ENCODE results near the gene DNAH5. TPM values are rescaled to one million over a fixed set of nuclear protein-coding genes. Genes with fewer than 3 reads are reported as not detected.

Gene DNAH5
- total and polyA plus RNA-seq, 2 of the 8 experiments (the other 6 are each of a cell fraction or from before 2014, with no cell fraction given), result 0.30 to 0.73 TPM

- CTCF ChIA-PET (ENCODE audit: partially characterized antibody), result interaction anchor here (0.7 to 1.4 kb wide), 5 partner anchors 123 to 620 kb away, joined by 3 to 4 read pairs (median 4); no protein-coding TSS in a partner anchor
- no peak overlapping the region for H2AK5ac ChIP-seq (ENCODE audit: low read depth, low read length)
- no peak overlapping the region for H3K18ac ChIP-seq (ENCODE audit: extremely low read depth, low read length)
- H3K27me3 ChIP-seq (replicated peaks in 1 of 4; ENCODE audit: control insufficient read depth in 3 of 4, extremely low read depth in 1 of 4, insufficient read depth in 3 of 4, low read length in 3 of 4), result no peaks in the 10 kb centered on the region
- no peak for FAIRE-seq
- TF ChIP-seq KDM4A (IDR thresholded peaks at IDR 0.05; ENCODE audit: low read depth, low read length, severe bottlenecking) (no peak), CTCF (IDR thresholded peaks at IDR 0.05; ENCODE audit: control extremely low read depth in 1 of 3, insufficient read depth in 1 of 3, low read depth in 1 of 3, low read length in 3 of 3) (peak in 1 of 3 experiments; percentile 21; a peak in 1 of 4 replicates)
- H3K14ac ChIP-seq (ENCODE audit: insufficient read length), result no peak overlapping the region
- H3K9ac ChIP-seq (replicated peaks in 1 of 4; ENCODE audit: extremely low read depth in 1 of 4, low read depth in 3 of 4, low read length in 3 of 4), result no peak overlapping the region
- no peak overlapping the region for H3K4me2 ChIP-seq (ENCODE audit: insufficient read depth in 1 of 2, low read depth in 2 of 2, low read length in 2 of 2)
- no peak overlapping the region for H3K4me3 ChIP-seq (ENCODE audit: extremely low read depth in 1 of 4, insufficient read depth in 2 of 4, low read depth in 3 of 4, low read length in 4 of 4)
- H4K20me1 ChIP-seq (replicated peaks in 1 of 2; ENCODE audit: control insufficient read depth in 1 of 2, insufficient read depth in 2 of 2, low read length in 2 of 2), result no peaks in the 10 kb centered on the region
- H2BK15ac ChIP-seq (ENCODE audit: low read length), result no peak overlapping the region
- no peak overlapping the region for H4K91ac ChIP-seq (replicated peaks; ENCODE audit: insufficient read length, low read length)
- no peak overlapping the region for H3K27ac ChIP-seq (ENCODE audit: low read depth, low read length)
- H2BK20ac ChIP-seq (ENCODE audit: low read length), result no peak overlapping the region
- no peaks in the 10 kb centered on the region for H3K79me2 ChIP-seq (ENCODE audit: control insufficient read depth in 1 of 2, insufficient read depth in 2 of 2, low read length in 2 of 2)
- no peak overlapping the region for H2AFZ ChIP-seq (ENCODE audit: low read length)
- H3K23ac ChIP-seq (ENCODE audit: insufficient read length), result no peak overlapping the region
- H4K5ac ChIP-seq (ENCODE audit: insufficient read length, low read depth, low read length), result no peak overlapping the region
- H3K79me1 ChIP-seq (ENCODE audit: low read depth, low read length), result no peaks in the 10 kb centered on the region
- POLR2A ChIA-PET (ENCODE audit: partially characterized antibody), result no interaction called here
- H3K23me2 ChIP-seq (ENCODE audit: low read depth, low read length), result no peaks in the 10 kb centered on the region
- H3K4me1 ChIP-seq (replicated peaks in 1 of 4; ENCODE audit: control insufficient read depth in 3 of 4, insufficient read depth in 4 of 4, low read length in 3 of 4), result no peaks in the 10 kb centered on the region
- H2BK5ac ChIP-seq (ENCODE audit: low read depth, low read length), result no peak overlapping the region
- no peak overlapping the region for H2BK12ac ChIP-seq (ENCODE audit: low read depth, low read length)
- 0 out of 4 replicates have a peak, but pooled peaks cover 0 to 3% of the 10 kb centered on the region in 2 experiments for H3K9me3 ChIP-seq (ENCODE audit: insufficient read depth in 2 of 2, low read depth in 1 of 2, low read length in 1 of 2)
- no peak for DNase-seq (ENCODE audit: low read depth in 1 of 2, low spot score in 2 of 2)
- no peaks in the 10 kb centered on the region for H3K36me3 ChIP-seq (ENCODE audit: control insufficient read depth in 2 of 4, insufficient read depth in 4 of 4, low read length in 3 of 4)
- WGBS, 2 experiments (ENCODE audit: extremely low coverage in 1 of 2, insufficient coverage in 1 of 2, insufficient read length in 1 of 2, insufficient replicate concordance in 2 of 2, low coverage in 1 of 2, low lambda C conversion rate in 2 of 2, missing lambda C conversion rate in 1 of 2), result 83% methylated on average over 3 of the region's 3 CpGs; no CpG with 5 or more reads in 1 of the 2 experiments
- H3K4ac ChIP-seq (replicated peaks; ENCODE audit: insufficient read length, low read depth, low read length), result no peak overlapping the region
- no peak overlapping the region for H3K56ac ChIP-seq (replicated peaks; ENCODE audit: insufficient read length, low read depth, low read length)
- H2BK120ac ChIP-seq (replicated peaks; ENCODE audit: low read depth, low read length), result no peak overlapping the region
- no peak overlapping the region for H4K8ac ChIP-seq (ENCODE audit: extremely low read depth, insufficient read depth, low read length)
Measured at GRCh38 chr5:13833440-13833839, 111.0 kb downstream of the DNAH5 start.

Data from H1 (cell line).